Measurements from ENCODE around the gene SRRM3.

- TF ChIP-seq POLR2AphosphoS5 (IDR thresholded peaks at IDR 0.05) (no peak), CTCF (IDR thresholded peaks at IDR 0.05) (no peak)
Measured at GRCh38 chr7:76260171-76260703, 58.5 kb downstream of the SRRM3 start.

All from stomach (tissue), 4 donors.